Measurements from ENCODE around the gene WDR73. TPM values are rescaled to one million over a fixed set of nuclear protein-coding genes. Genes with fewer than 3 reads are reported as not detected.

The WDR73 gene
- total and polyA plus RNA-seq, 9 of the 15 experiments (the other 6 are each of a cell fraction or from before 2014, with no cell fraction given) = 9.2 to 25.4 (median 21.7) TPM

- TF ChIP-seq ZNF407 (IDR thresholded peaks at IDR 0.05; ENCODE audit: low read depth) = no peak
- no peak for TF ChIP-seq ILK (tag; IDR thresholded peaks at IDR 0.05; ENCODE audit: borderline replicate concordance, low read depth)
These were observed 10.2 kb downstream of the WDR73 start (continued) for GRCh38 chr15:84643838-84644237.
